Fibroblast of villous mesenchyme (primary cell): Measurements from ENCODE around the gene ZFR2. TPM values are rescaled to one million over a fixed set of nuclear protein-coding genes. Genes with fewer than 3 reads are reported as not detected.
A peak's percentile ranks its signal among the peaks of the same experiment; 100 is the strongest.

Experiments
- DNase-seq: peaks from one replicate; pipeline ENCODE4 v3.0.0-alpha.2; 2010; ENCODE audit warnings: low read depth
- H3K4me3 ChIP-seq: 2 replicates; pipeline ENCODE4 v1.5.1; 2011; ENCODE audit warnings: low read depth, mild to moderate bottlenecking, low read length
- total RNA-seq: library from RNA; depleted of rRNA; stranded (reverse); fragments of >200 nt; gene quantifications from 2 replicates; pipeline ENCODE4 v1.2.3, GENCODE V29; 2012
- TF ChIP-seq, protein P1 (sequence below): IDR thresholded peaks from 2 replicates; pipeline ENCODE4 v1.5.1; 2012; ENCODE audit warnings: low read depth, mild to moderate bottlenecking, low read length; ENCODE audit not compliant: insufficient read depth

Gene ZFR2
- total RNA-seq, 1 donor, result not detected

DNA sequence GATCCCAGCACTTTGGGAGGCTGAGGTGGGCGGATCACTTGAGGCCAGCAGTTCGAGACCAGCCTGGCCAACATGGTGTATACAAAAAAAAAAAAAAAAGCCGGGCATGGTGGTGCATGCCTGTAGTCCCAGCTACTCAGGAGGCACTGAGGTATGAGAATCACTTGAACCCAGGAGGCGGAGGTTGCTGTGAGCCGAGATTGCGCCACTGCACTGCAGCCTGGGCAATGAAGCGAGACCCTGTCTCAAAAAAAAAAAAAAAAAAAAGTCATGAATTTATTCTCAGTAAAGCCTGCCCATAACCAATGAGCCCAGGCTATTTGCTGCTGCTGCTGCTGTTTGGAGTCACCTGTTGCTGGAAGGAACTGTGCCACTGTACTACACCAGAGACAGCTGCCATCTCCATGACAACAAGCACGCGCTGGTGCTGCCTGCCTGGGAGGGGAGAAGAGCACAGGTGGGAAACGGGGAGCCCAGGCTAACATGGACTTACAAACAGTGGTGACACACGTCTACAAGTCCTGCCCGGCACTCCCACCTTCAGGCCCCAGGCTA is 11.3 kb downstream of the ZFR2 start:
- no peak for DNase-seq
- TF ChIP-seq, protein P1, sequence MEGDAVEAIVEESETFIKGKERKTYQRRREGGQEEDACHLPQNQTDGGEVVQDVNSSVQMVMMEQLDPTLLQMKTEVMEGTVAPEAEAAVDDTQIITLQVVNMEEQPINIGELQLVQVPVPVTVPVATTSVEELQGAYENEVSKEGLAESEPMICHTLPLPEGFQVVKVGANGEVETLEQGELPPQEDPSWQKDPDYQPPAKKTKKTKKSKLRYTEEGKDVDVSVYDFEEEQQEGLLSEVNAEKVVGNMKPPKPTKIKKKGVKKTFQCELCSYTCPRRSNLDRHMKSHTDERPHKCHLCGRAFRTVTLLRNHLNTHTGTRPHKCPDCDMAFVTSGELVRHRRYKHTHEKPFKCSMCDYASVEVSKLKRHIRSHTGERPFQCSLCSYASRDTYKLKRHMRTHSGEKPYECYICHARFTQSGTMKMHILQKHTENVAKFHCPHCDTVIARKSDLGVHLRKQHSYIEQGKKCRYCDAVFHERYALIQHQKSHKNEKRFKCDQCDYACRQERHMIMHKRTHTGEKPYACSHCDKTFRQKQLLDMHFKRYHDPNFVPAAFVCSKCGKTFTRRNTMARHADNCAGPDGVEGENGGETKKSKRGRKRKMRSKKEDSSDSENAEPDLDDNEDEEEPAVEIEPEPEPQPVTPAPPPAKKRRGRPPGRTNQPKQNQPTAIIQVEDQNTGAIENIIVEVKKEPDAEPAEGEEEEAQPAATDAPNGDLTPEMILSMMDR, result no peak
- no peak overlapping the region for H3K4me3 ChIP-seq

DNA sequence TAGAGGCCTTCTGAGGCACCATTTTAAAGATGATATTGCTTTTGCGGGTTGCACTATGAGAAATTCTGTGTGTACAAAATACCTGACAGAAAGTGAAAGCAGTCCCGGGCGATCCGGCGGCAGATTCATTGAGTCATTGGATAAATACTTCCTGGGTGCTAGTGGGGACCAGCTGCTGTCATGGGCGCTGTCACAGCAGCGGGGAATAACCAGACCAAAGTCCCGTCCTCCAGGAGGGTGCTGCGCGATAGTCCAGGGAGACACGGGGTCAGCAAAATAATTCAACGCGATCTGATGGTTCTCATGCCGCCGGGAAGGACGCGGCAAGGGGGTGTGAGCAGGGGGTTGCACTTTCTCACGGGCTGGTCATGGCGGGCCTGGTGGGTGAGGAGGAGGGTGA is 13.5 kb downstream of the ZFR2 start:
- no peak overlapping the region for H3K4me3 ChIP-seq

DNA sequence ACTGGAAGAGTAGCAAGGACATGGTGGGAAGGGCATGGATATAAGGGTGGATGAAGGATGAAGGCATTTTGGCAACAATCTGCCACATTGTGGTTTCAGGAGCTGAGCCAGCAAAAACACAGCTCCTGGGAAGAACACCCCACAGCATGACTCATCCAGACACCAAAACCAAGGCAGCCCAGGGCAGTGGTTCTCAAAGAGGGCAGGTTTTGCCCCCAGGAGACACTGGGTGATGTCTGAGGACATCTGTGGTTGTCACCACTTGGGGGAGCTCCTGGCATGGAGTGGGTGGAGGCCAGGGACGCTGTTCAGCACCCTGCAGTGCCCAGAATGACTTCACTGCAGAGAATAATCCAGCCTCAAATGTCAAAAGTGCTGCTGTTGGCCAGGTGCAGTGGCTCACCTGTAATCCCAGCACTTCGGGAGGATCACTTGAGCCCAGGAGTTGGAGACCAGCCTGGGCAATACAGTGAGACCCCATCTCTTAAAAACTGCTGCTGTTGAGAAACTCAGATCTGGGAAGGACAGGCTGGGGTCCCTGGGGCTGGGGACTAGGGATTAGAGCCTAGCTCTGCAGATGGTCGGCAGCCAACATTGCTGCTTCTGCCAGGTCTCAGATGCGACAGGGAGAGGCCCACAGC is 16.1 kb downstream of the ZFR2 start:
- DNase-seq, result peak; percentile 34
- TF ChIP-seq, protein P1, result peak; percentile 40
- no peak overlapping the region for H3K4me3 ChIP-seq

More for the DNA sequence above, 13.5 kb downstream of the ZFR2 start:
- DNase-seq, result no peak
- TF ChIP-seq, protein P1, result no peak

DNA sequence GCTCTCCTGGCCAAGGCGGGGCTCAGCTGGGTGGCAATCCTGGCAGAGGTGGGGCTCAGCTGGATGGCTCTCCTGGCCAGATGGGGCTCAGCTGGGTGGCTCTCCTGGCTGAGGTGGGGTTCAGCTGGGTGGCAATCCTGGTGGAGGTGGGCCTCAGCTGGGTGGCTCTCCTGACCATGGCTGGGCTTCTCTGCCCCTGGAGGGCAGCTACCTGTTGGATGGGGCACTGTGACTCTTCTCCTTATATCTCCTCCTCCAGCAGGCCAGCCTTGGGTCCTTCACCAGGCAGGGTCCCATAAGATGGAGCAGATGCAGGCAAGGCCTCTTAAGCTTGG is 16.7 kb downstream of the ZFR2 start:
- TF ChIP-seq, protein P1, result no peak

DNA sequence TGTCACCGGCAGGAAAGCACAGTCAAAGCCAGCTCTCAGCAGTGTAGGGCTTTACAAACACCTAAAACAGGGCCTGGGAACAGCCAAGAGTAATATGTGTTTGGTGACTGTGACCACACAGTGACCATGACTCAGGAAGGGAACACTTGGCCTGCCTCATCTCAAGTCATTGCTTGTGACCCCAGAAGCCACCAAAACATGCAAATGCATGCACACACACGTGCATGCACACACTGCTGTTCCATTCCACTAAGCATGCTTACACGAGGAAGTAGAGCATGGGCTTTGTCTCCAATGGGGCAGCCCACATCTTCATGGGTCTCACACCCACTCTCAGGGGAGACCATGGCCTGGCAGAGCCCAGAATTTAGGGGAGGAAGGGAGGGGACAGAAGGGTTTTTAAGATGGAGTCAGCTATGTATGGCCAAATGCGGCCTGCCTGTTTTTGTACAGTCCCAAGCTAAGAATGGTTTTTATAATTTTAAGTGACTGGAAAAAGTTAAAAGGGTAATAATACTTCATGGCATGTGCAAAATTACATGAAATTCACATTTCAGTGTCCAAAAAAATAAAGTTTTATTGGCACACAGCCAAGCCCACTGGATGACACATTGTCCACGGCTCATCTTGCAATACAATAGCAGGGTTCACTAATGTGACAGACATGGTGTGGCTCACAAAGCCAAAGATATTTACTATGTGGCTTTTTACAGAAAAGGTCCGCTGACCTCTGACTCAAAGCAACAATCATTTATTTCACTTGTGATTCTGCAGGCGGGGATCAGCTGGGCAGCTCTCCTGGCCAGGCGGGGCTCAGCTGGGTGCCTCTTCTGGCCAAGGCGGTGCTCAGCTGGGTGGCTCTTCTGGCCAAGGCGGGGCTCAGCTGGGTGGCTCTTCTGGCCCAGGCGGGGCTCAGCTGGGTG is 17.3 kb downstream of the ZFR2 start:
- DNase-seq, result no peak
- TF ChIP-seq, protein P1, result no peak
- H3K4me3 ChIP-seq, result no peak overlapping the region

More for the DNA sequence above, 16.7 kb downstream of the ZFR2 start:
- DNase-seq, result no peak
- no peak overlapping the region for H3K4me3 ChIP-seq

DNA sequence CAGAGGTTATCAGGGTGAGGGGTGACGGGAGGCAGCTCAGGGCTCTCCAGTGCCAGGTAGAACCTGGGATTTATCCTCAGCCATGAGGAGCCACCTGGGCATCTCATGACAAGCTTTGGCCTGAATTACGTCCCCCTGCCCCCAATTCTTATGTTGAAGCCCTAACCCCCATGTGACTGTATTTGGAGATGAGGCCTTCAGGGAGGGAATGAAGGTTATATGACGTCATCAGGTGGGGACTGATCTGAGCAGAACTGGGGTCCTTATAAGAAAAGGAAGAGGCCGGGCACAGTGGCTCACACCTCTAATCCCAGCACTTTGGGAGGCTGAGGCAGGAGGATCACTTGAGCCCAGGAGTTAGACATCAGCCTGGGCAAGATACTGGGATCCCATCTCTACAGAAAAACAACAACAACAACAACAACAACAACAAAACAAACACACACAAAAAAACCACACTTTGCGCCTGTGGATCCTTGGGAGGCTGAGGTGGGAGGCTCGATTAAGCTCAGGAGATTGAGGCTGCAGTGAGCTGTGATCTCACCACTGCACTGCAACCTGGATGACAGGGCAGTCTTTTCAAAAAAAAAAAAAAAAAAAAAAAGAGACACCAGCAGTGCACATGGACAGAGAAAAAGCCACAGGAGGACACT is 18.4 kb downstream of the ZFR2 start:
- DNase-seq, result no peak
- H3K4me3 ChIP-seq, result no peak overlapping the region
- TF ChIP-seq, protein P1, result no peak
